Tibial nerve (tissue), 4 donors: ENCODE results near the gene DTL. TPM values are rescaled to one million over a fixed set of nuclear protein-coding genes. Genes with fewer than 3 reads are reported as not detected.

ENCODE experiments used
- DNase-seq, 2 donors: peaks; one replicate each; pipeline ENCODE4 v3.0.0-alpha.2; 2019; ENCODE audit warnings: low spot score in 2 of 2
- H3K27ac ChIP-seq, 4 donors: fragments of 200-600 bp; sonication (generic) in 3 of 4; one replicate each; pipeline ENCODE4 v1.5.1; 2017 to 2019; ENCODE audit warnings: mild to moderate bottlenecking in 1 of 4
- H3K27me3 ChIP-seq, 2 donors: fragments of 200-600 bp; sonication (generic) in 1 of 2; one replicate each; pipeline versions ENCODE4 v1.5.1 to v1.6.0; 2017 to 2019
- H3K36me3 ChIP-seq, 3 donors: fragments of 200-600 bp; sonication (generic); one replicate each; pipeline ENCODE4 v1.5.1; 2018 to 2019
- H3K4me1 ChIP-seq, 4 donors: fragments of 200-600 bp; sonication (generic) in 3 of 4; one replicate each; pipeline ENCODE4 v1.5.1; 2017 to 2019
- H3K4me3 ChIP-seq, 4 donors: fragments of 200-600 bp; sonication (generic) in 3 of 4; one replicate each; pipeline ENCODE4 v1.5.1; 2017 to 2019; ENCODE audit warnings: mild to moderate bottlenecking in 1 of 4, moderate library complexity in 1 of 4
- H3K9me3 ChIP-seq, 4 donors: fragments of 200-600 bp; sonication (generic) in 3 of 4; one replicate each; pipeline ENCODE4 v1.5.1; 2017 to 2019
- EP300 ChIP-seq, 2 donors: sonication (generic); formaldehyde crosslinking; IDR thresholded peaks; one replicate each; pipeline ENCODE4 v1.6.1; 2017; ENCODE audit warnings: antibody characterized with exemption in 2 of 2, mild to moderate bottlenecking in 1 of 2
- POLR2A ChIP-seq, 2 donors: fragments of 450-650 bp; IDR thresholded peaks; one replicate each; pipeline ENCODE4 v1.6.1; 2017; ENCODE audit warnings: antibody characterized with exemption in 2 of 2, mild to moderate bottlenecking in 2 of 2, moderate library complexity in 2 of 2
- small RNA-seq: library from RNA; depleted of rRNA; stranded (forward); fragments of <200 nt; gene quantifications from one replicate; pipeline ENCODE3, GENCODE V24; 2016
- total RNA-seq, 4 donors: library from RNA; depleted of rRNA; stranded (reverse); fragments of >200 nt; gene quantifications; one replicate each; pipeline ENCODE4 v1.1.0, GENCODE V29; 2016
- TF ChIP-seq, protein P1 (sequence below), 5 experiments: fragments of 200-600 bp in 3 of 5; fragments of 450-650 bp in 2 of 5; sonication (generic) in 3 of 5; IDR thresholded peaks; one replicate each; pipeline ENCODE4 v1.5.1; 2016 to 2019; ENCODE audit warnings: antibody characterized with exemption in 5 of 5, mild to moderate bottlenecking in 3 of 5, moderate library complexity in 2 of 5

The DTL gene
- total RNA-seq, 4 donors from 2014 or later: 0.21 to 0.90 TPM; not detected in 2

DNA sequence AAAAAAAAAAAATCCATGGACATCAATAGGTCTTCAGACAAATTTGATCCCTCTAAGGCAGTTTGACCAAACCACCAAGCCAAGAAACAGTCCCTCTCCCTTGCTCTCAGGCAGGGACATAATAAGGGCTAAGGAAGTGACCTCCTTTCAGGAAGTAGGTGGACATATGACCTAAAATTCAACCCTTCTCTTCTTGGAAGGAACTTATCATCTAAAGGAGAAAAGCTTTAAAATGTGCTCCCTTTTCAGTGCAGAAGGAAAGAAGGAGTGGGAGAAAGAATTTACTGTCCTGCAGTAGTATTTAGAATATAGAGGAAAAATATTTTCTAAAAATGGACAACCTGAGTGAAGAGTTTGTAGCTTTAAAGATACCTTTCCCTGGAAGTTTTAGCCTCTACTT is 118.1 kb downstream of the DTL start:
- no peaks in the 10 kb centered on the region for H3K27me3 ChIP-seq
- no peaks in the 10 kb centered on the region for H3K36me3 ChIP-seq
- TF ChIP-seq POLR2A (IDR thresholded peaks at IDR 0.05) (no peak), EP300 (IDR thresholded peaks at IDR 0.05) (no peak)
- TF ChIP-seq, protein P1, sequence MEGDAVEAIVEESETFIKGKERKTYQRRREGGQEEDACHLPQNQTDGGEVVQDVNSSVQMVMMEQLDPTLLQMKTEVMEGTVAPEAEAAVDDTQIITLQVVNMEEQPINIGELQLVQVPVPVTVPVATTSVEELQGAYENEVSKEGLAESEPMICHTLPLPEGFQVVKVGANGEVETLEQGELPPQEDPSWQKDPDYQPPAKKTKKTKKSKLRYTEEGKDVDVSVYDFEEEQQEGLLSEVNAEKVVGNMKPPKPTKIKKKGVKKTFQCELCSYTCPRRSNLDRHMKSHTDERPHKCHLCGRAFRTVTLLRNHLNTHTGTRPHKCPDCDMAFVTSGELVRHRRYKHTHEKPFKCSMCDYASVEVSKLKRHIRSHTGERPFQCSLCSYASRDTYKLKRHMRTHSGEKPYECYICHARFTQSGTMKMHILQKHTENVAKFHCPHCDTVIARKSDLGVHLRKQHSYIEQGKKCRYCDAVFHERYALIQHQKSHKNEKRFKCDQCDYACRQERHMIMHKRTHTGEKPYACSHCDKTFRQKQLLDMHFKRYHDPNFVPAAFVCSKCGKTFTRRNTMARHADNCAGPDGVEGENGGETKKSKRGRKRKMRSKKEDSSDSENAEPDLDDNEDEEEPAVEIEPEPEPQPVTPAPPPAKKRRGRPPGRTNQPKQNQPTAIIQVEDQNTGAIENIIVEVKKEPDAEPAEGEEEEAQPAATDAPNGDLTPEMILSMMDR (IDR thresholded peaks at IDR 0.05): no peak
- H3K9me3 ChIP-seq: peaks cover 0 to 7% (median 0%) of the 10 kb centered on the region in 4 donors
- H3K4me3 ChIP-seq: no peak overlapping the region
- H3K27ac ChIP-seq: no peak overlapping the region
- DNase-seq: no peak
- H3K4me1 ChIP-seq: peaks cover 0 to 4% (median 0%) of the 10 kb centered on the region in 4 donors

Small RNAs within 50 kb of the gene (small RNA-seq; reads per million reads assigned to genes)
- not detected for gene MIR3122
- not detected for gene RF00568
- gene RN7SKP98: not detected

Other genes starting within 250 kb of the DTL start
- gene LPGAT1, start 205.0 kb upstream of the DTL start, total RNA-seq: 10 to 100 TPM; 26.7 to 41.4 (median 38.1) TPM
- gene INTS7, start 191 bp upstream of the DTL start, total RNA-seq: 10 to 100 TPM in 2 of 4 donors, 1 to 10 TPM in 2; 7.9 to 18.6 (median 9.6) TPM
- 10 to 100 TPM; 38.5 to 48.0 (median 41.7) TPM for gene PPP2R5A, start 249.7 kb downstream of the DTL start, total RNA-seq